HG02870 (cell line): Measurements from ENCODE around the gene ASPDH.
"Not testable (repeated sequence)": the region's sequence is repeated elsewhere in the genome, so short reads cannot be mapped to it uniquely, and the experiment has no call there.

Experiments
- ATAC-seq: cut with Tn5 transposase; IDR thresholded peaks from one replicate; pipeline ENCODE4 v1.9.1; 2021; ENCODE audit warnings: mild to moderate bottlenecking, moderate library complexity; ENCODE audit not compliant: unreplicated experiment

The ASPDH gene

GRCh38 chr19:50480281-50481111 is 33.2 kb downstream of the ASPDH start:
- ATAC-seq = no peak

- ATAC-seq = no peak
Observed at GRCh38 chr19:50479761-50480251, 33.9 kb downstream of the ASPDH start.

GRCh38 chr19:50478901-50479715 is 34.6 kb downstream of the ASPDH start:
- ATAC-seq = no peak

- no peak for ATAC-seq
Observed at GRCh38 chr19:50477751-50478515, 35.8 kb downstream of the ASPDH start.

GRCh38 chr19:50476907-50477238 is 36.8 kb downstream of the ASPDH start:
- ATAC-seq = no peak

GRCh38 chr19:50476224-50476906 is 37.3 kb downstream of the ASPDH start, which contains the start of the genes EMC10 and GARIN5A:
TSS of gene EMC10 (plus strand) at chr19:50476507. CDS start at chr19:50476545, 38 bp downstream.
TSS of gene GARIN5A (minus strand) at chr19:50476848. CDS start at chr19:50476388, 460 bp downstream.
- ATAC-seq = peak; percentile 82

- no peak for ATAC-seq
Observed at GRCh38 chr19:50475736-50476223, 37.9 kb downstream of the ASPDH start.

GRCh38 chr19:50475101-50475568 is 38.6 kb downstream of the ASPDH start:
- ATAC-seq = no peak

- ATAC-seq = not testable (repeated sequence)
Observed at GRCh38 chr19:50473336-50473735, 40.4 kb downstream of the ASPDH start.

- no peak for ATAC-seq
Observed at GRCh38 chr19:50468818-50469217, 44.9 kb downstream of the ASPDH start.

GRCh38 chr19:50467566-50467965 is 46.1 kb downstream of the ASPDH start:
- no peak for ATAC-seq

GRCh38 chr19:50466706-50467039 is 47.0 kb downstream of the ASPDH start:
- ATAC-seq = no peak

- no peak for ATAC-seq
Observed at GRCh38 chr19:50465986-50466705, 47.6 kb downstream of the ASPDH start.

- ATAC-seq = no peak
Observed at GRCh38 chr19:50465000-50465399, 48.7 kb downstream of the ASPDH start.

- ATAC-seq = no peak
Observed at GRCh38 chr19:50464348-50464747, 49.4 kb downstream of the ASPDH start.

- no peak for ATAC-seq
Observed at GRCh38 chr19:50462970-50463369, 50.7 kb downstream of the ASPDH start.
